Parietal lobe (tissue), 2 donors: Measurements from ENCODE around the gene TGFBR3. TPM values are rescaled to one million over a fixed set of nuclear protein-coding genes. Genes with fewer than 3 reads are reported as not detected.

Source experiments
- small RNA-seq: library from RNA; depleted of rRNA; stranded (forward); fragments of <200 nt; gene quantifications from one replicate; pipeline ENCODE3, GENCODE V24; 2014; ENCODE audit warnings: low replicate concordance
- total RNA-seq: library from RNA; depleted of rRNA; stranded (reverse); fragments of >200 nt; gene quantifications from one replicate; pipeline ENCODE4 v1.2.3, GENCODE V29; 2014

The TGFBR3 gene
- 1.6 TPM for total RNA-seq

DNA sequence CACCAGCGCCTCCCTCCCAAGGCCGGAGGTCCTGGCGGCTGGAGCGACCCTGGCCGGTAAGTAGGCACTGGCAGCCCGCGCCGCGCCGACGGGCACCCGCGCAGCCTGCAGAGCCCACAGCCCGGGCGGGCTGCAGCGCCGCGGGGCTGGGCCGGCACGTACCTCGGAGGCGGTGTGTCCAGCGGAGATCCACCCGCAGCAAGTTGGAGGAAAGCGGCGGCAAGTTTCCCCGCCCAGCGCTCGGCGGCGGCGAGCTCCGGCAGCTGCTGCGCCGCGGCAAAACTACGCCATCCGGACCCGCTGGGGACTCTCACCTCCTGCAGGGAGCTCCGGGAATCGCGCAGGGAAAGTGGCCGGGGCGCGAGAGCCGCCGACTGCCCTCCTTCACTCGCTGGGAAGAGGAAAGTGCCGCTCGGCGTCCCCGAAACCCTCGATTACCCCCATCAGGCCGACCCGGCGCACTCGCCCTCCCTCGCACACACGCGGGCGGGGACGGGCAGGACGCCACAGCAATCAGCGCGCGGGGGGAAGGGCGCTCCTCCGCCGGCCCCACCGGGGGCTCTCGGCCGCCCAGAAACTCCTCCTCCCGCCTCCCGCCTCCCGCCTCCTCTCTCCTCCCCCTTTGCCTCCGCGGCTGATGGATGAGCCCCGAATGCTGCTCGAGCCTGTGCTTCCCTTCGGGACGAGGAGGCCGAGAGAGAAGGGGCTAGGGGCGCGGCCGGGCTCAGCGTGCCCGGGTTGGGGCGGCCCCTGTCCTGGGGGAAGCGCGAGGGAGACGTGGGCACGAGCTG is at the start of gene TGFBR3:
TGFBR3 (minus strand) TSS at position 436 of the 791 bp plus-strand sequence. CDS start 24,620 bp downstream, outside the sequence.

Small RNA genes lying within 50 kb of the gene (small RNA-seq; reads per million reads assigned to genes)
- not detected for gene RN7SL653P

Other genes starting within 250 kb of the TGFBR3 start
- gene BRDT, start 63.2 kb upstream of the TGFBR3 start, total RNA-seq = not detected
- 4.1 TPM for gene EPHX4, start 143.8 kb upstream of the TGFBR3 start, total RNA-seq
- gene SETSIP, start 189.3 kb upstream of the TGFBR3 start, total RNA-seq = not detected
- gene BTBD8, start 194.2 kb upstream of the TGFBR3 start, total RNA-seq = 68.9 TPM